Non-pigmented ciliary epithelial cell (primary cell): ENCODE results near the gene CEP72.
"Not testable (repeated sequence)": the region's sequence is repeated elsewhere in the genome, so short reads cannot be mapped to it uniquely, and the experiment has no call there.

Experiments
- DNase-seq: peaks from one replicate; pipeline ENCODE4 v3.0.0-alpha.2; 2010; ENCODE audit warnings: low read depth

Gene CEP72

GRCh38 chr5:611731-612486 is at the start of gene CEP72:
Gene CEP72, plus strand, starts transcription at chr5:612340. Its CDS starts 22 bp downstream, at chr5:612362.
- peak; percentile 26 for DNase-seq

GRCh38 chr5:565782-566440 is 46.2 kb upstream of the CEP72 start:
- no peak for DNase-seq

- DNase-seq, result no peak
These were observed 45.4 kb upstream of the CEP72 start for GRCh38 chr5:566636-567309.

- no peak for DNase-seq
These were observed 44.5 kb upstream of the CEP72 start for GRCh38 chr5:567664-568060.

GRCh38 chr5:568061-568781 is 43.9 kb upstream of the CEP72 start:
- no peak for DNase-seq

GRCh38 chr5:568809-569208 is 43.3 kb upstream of the CEP72 start:
- DNase-seq, result no peak

GRCh38 chr5:569358-569867 is 42.7 kb upstream of the CEP72 start:
- no peak for DNase-seq

GRCh38 chr5:569868-570361 is 42.2 kb upstream of the CEP72 start:
- DNase-seq, result no peak

- DNase-seq, result no peak
These were observed 41.7 kb upstream of the CEP72 start for GRCh38 chr5:570446-570845.

- DNase-seq, result no peak
These were observed 41.3 kb upstream of the CEP72 start for GRCh38 chr5:570886-571285.

- no peak for DNase-seq
These were observed 40.3 kb upstream of the CEP72 start for GRCh38 chr5:571791-572190.

GRCh38 chr5:572398-573019 is 39.6 kb upstream of the CEP72 start:
- no peak for DNase-seq

- DNase-seq, result no peak
These were observed 38.9 kb upstream of the CEP72 start for GRCh38 chr5:573206-573605.

GRCh38 chr5:573976-574375 is 38.2 kb upstream of the CEP72 start:
- no peak for DNase-seq

- DNase-seq, result no peak
These were observed 37.2 kb upstream of the CEP72 start for GRCh38 chr5:574906-575305.

- DNase-seq, result no peak
These were observed 36.5 kb upstream of the CEP72 start for GRCh38 chr5:575636-576035.

GRCh38 chr5:577214-577613 is 34.9 kb upstream of the CEP72 start:
- DNase-seq, result not testable (repeated sequence)

GRCh38 chr5:577800-578199 is 34.3 kb upstream of the CEP72 start:
- DNase-seq, result no peak

- no peak for DNase-seq
These were observed 32.9 kb upstream of the CEP72 start for GRCh38 chr5:579211-579610.

GRCh38 chr5:579746-580366 is 32.3 kb upstream of the CEP72 start:
- no peak for DNase-seq

- no peak for DNase-seq
These were observed 31.7 kb upstream of the CEP72 start for GRCh38 chr5:580436-580835.
